Dermis microvascular lymphatic vessel endothelial cell (primary cell): ENCODE data around the gene FAIM. TPM values are rescaled to one million over a fixed set of nuclear protein-coding genes. Genes with fewer than 3 reads are reported as not detected.
"Not testable (repeated sequence)": the region's sequence is repeated elsewhere in the genome, so short reads cannot be mapped to it uniquely, and the experiment has no call there.

ENCODE experiments used
- DNase-seq, 2 donors: peaks; one replicate each; pipeline versions ENCODE4 v3.0.0 to v3.0.0-alpha.2; 2010; ENCODE audit warnings: low read depth in 2 of 2
- total RNA-seq: library from RNA; depleted of rRNA; stranded (reverse); fragments of >200 nt; gene quantifications from 2 replicates; pipeline ENCODE4 v1.2.1, GENCODE V29; 2014

The FAIM gene
- total RNA-seq, 1 donor from 2014 or later, result 5.3 TPM

- not testable (repeated sequence) for DNase-seq
Observed at GRCh38 chr3:138601661-138602060, 6.9 kb upstream of the FAIM start.

- DNase-seq, result not testable (repeated sequence)
Observed at GRCh38 chr3:138604106-138604595, 4.4 kb upstream of the FAIM start.

GRCh38 chr3:138609898-138610266, 1.3 kb downstream of the FAIM start:
- no peak for DNase-seq

GRCh38 chr3:138615462-138615861, 6.9 kb downstream of the FAIM start:
- DNase-seq, result no peak

GRCh38 chr3:138620431-138620830, 11.9 kb downstream of the FAIM start:
- no peak for DNase-seq

- DNase-seq, result no peak
Observed at GRCh38 chr3:138624518-138624917, 15.9 kb downstream of the FAIM start.

- DNase-seq, result peak in 1 of 2 donors; percentile 12
Observed at GRCh38 chr3:138625707-138626365, 17.3 kb downstream of the FAIM start.

GRCh38 chr3:138629526-138629925, 21.0 kb downstream of the FAIM start:
- DNase-seq, result no peak

GRCh38 chr3:138638641-138639040, 30.1 kb downstream of the FAIM start:
- DNase-seq, result no peak

GRCh38 chr3:138640537-138640936, 32.0 kb downstream of the FAIM start:
- no peak for DNase-seq

GRCh38 chr3:138642226-138642926, 33.8 kb downstream of the FAIM start:
- DNase-seq, result no peak

GRCh38 chr3:138642927-138643253, 34.3 kb downstream of the FAIM start:
- no peak for DNase-seq

- DNase-seq, result no peak
Observed at GRCh38 chr3:138646008-138646407, 37.4 kb downstream of the FAIM start.

GRCh38 chr3:138646513-138646912, 37.9 kb downstream of the FAIM start:
- DNase-seq, result no peak

GRCh38 chr3:138649134-138649533, 40.6 kb downstream of the FAIM start:
- no peak for DNase-seq

- no peak for DNase-seq
Observed at GRCh38 chr3:138653567-138653966, 45.0 kb downstream of the FAIM start.

- peak in 1 of 2 donors; percentile 32 for DNase-seq
Observed at GRCh38 chr3:138657508-138657907, 48.9 kb downstream of the FAIM start.

- DNase-seq, result peak in 1 of 2 donors; percentile 66
Observed at GRCh38 chr3:138668107-138668506, 59.5 kb downstream of the FAIM start.

- no peak for DNase-seq
Observed at GRCh38 chr3:138670407-138670806, 61.8 kb downstream of the FAIM start.

- DNase-seq, result peak; percentile 79 to 80
Observed at GRCh38 chr3:138673641-138674530, 65.3 kb downstream of the FAIM start.

GRCh38 chr3:138675393-138675792, 66.8 kb downstream of the FAIM start:
- no peak for DNase-seq

GRCh38 chr3:138678086-138678485, 69.5 kb downstream of the FAIM start:
- DNase-seq, result no peak
